Transverse colon (tissue), 4 donors: Measurements from ENCODE around the gene C1QC. TPM values are rescaled to one million over a fixed set of nuclear protein-coding genes. Genes with fewer than 3 reads are reported as not detected.
"Not testable (repeated sequence)": the region's sequence is repeated elsewhere in the genome, so short reads cannot be mapped to it uniquely, and the experiment has no call there.

Experiments used
- DNase-seq: peaks from one replicate; pipeline ENCODE4 v3.0.0-alpha.2; 2019
- H3K27ac ChIP-seq, 4 donors: fragments of 200-600 bp; sonication (generic); 2 replicates each; pipeline ENCODE4 v1.5.1; 2016 to 2018; ENCODE audit warnings: inconsistent platforms in 4 of 4
- H3K27me3 ChIP-seq: fragments of 200-600 bp; sonication (generic); 2 replicates; pipeline ENCODE4 v1.5.1; 2017; ENCODE audit warnings: inconsistent platforms
- H3K36me3 ChIP-seq, 4 donors: fragments of 200-600 bp; sonication (generic); 2 replicates each; pipeline ENCODE4 v1.5.1; 2017 to 2019; ENCODE audit warnings: inconsistent platforms in 4 of 4
- H3K4me1 ChIP-seq, 4 donors: fragments of 200-600 bp; sonication (generic); 2 replicates each; pipeline ENCODE4 v1.5.1; 2017 to 2020; ENCODE audit warnings: inconsistent platforms in 4 of 4
- H3K4me3 ChIP-seq, 4 donors: fragments of 200-600 bp; sonication (generic); 1 replicate in 1 of 4; 2 replicates in 3 of 4; pipeline versions ENCODE4 v1.5.1 to v1.6.1; 2017 to 2019; ENCODE audit warnings: inconsistent platforms in 4 of 4
- H3K9me3 ChIP-seq, 2 donors: fragments of 200-600 bp; sonication (generic); 2 replicates each; pipeline ENCODE4 v1.5.1; 2017 to 2019; ENCODE audit warnings: inconsistent platforms in 2 of 2
- CTCF ChIP-seq, 5 experiments: fragments of 200-600 bp in 3 of 5; fragments of 450-650 bp in 2 of 5; sonication (generic) in 3 of 5; IDR thresholded peaks; 1 replicate in 2 of 5; 2 replicates in 3 of 5; pipeline ENCODE4 v1.5.1; 2016 to 2017; ENCODE audit warnings: antibody characterized with exemption in 5 of 5, inconsistent platforms in 3 of 5, mild to moderate bottlenecking in 2 of 5, moderate library complexity in 1 of 5
- EP300 ChIP-seq: sonication (generic); formaldehyde crosslinking; IDR thresholded peaks from one replicate; pipeline ENCODE4 v1.6.1; 2017; ENCODE audit warnings: antibody characterized with exemption, low read depth
- POLR2A ChIP-seq: fragments of 450-650 bp; IDR thresholded peaks from one replicate; pipeline ENCODE4 v1.6.1; 2016; ENCODE audit warnings: antibody characterized with exemption, mild to moderate bottlenecking, moderate library complexity
- POLR2AphosphoS5 ChIP-seq, 3 donors: sonication (generic); formaldehyde crosslinking; IDR thresholded peaks; one replicate each; pipeline ENCODE4 v1.6.1; 2016; ENCODE audit warnings: antibody characterized with exemption in 3 of 3
- WGBS, 2 donors: methylation state at CpG; one replicate each; pipeline ENCODE4 v1.1.5; 2018; ENCODE audit warnings: low coverage in 1 of 2; 5-methylcytosine and 5-hydroxymethylcytosine counted together
- in situ Hi-C, 4 donors: fragments of 200-750 bp; cut with MboI; loops; one replicate each; pipeline versions ENCODE4 v1.15.0 to v1.15.1; 2017; ENCODE audit warnings: low sequenced_read_pairs in 3 of 4, low pct_ligation_motif_present in 1 of 4, low pct_unique_long_range_greater_than_20kb in 1 of 4
- intact Hi-C: fragments of 100-400 bp; cut with DNase I; formaldehyde crosslinking; loops from one replicate; pipeline ENCODE4 v1.15.1; 2023; ENCODE audit warnings: low total_unique reads
- total RNA-seq, 4 donors: library from RNA; depleted of rRNA; stranded (reverse); fragments of >200 nt; gene quantifications; one replicate each; pipeline ENCODE4 v1.1.0, GENCODE V29; 2016

The C1QC gene
- total RNA-seq, 4 donors from 2014 or later = 21.7 to 106 (median 73.9) TPM

GRCh38 chr1:22662986-22663408 lies 19.6 kb downstream of the C1QC start:
- Histone ChIP-seq H3K4me3 (no peak overlapping the region), H3K27me3 (no peaks in the 10 kb centered on the region), H3K36me3 (no peaks in the 10 kb centered on the region), H3K4me1 (no peaks in the 10 kb centered on the region), H3K27ac (no peak overlapping the region), H3K9me3 (no peaks in the 10 kb centered on the region)
- intact Hi-C loops = no loop called here
- DNase-seq = no peak
- WGBS, 2 donors = 73% methylated on average over 8 of the region's 8 CpGs; no CpG with 5 or more reads in 1 of the 2 donors
- in situ Hi-C loops = no loop called here
- TF ChIP-seq CTCF (IDR thresholded peaks at IDR 0.05) = no peak
- TF ChIP-seq POLR2AphosphoS5 (IDR thresholded peaks at IDR 0.05) = no peak
- TF ChIP-seq EP300 = no peak
- TF ChIP-seq POLR2A = no peak

- intact Hi-C loops = no loop called here
- H3K4me1 ChIP-seq = no peaks in the 10 kb centered on the region
- H3K27me3 ChIP-seq = no peaks in the 10 kb centered on the region
- no peaks in the 10 kb centered on the region for H3K9me3 ChIP-seq
- H3K36me3 ChIP-seq = no peaks in the 10 kb centered on the region
- WGBS, 2 donors = 54 to 80% methylated on average over 1 to 7 of the region's 7 CpGs
- in situ Hi-C loops = no loop called here
- no peak overlapping the region for H3K4me3 ChIP-seq
- no peak overlapping the region for H3K27ac ChIP-seq
- TF ChIP-seq POLR2AphosphoS5 (IDR thresholded peaks at IDR 0.05) (no peak), POLR2A (no peak), CTCF (IDR thresholded peaks at IDR 0.05) (peak in 4 of 5 experiments; percentile 44 to 63 (median 54))
- peak; percentile 48 for DNase-seq
Observed at GRCh38 chr1:22665752-22666151, 22.3 kb downstream of the C1QC start.

GRCh38 chr1:22666412-22666811 lies 23.0 kb downstream of the C1QC start:
- H3K4me3 ChIP-seq = no peak overlapping the region
- H3K4me1 ChIP-seq = no peaks in the 10 kb centered on the region
- 51 to 57% methylated on average over 2 of the region's 2 CpGs for WGBS, 2 donors
- H3K27ac ChIP-seq = no peak overlapping the region
- no peaks in the 10 kb centered on the region for H3K9me3 ChIP-seq
- in situ Hi-C loops = no loop called here
- DNase-seq = no peak
- H3K27me3 ChIP-seq = no peaks in the 10 kb centered on the region
- TF ChIP-seq CTCF (IDR thresholded peaks at IDR 0.05) (no peak), POLR2AphosphoS5 (IDR thresholded peaks at IDR 0.05) (no peak), POLR2A (no peak), EP300 (no peak)
- no peaks in the 10 kb centered on the region for H3K36me3 ChIP-seq
- intact Hi-C loops = no loop called here

- H3K4me1 ChIP-seq, H3K27ac ChIP-seq, in situ Hi-C loops, H3K9me3 ChIP-seq, intact Hi-C loops, H3K4me3 ChIP-seq, H3K36me3 ChIP-seq, DNase-seq: not testable (repeated sequence)
- peaks cover 16% of the 10 kb centered on the region for H3K27me3 ChIP-seq
- WGBS, 2 donors = 78% methylated on average over 2 of the region's 2 CpGs; no CpG with 5 or more reads in 1 of the 2 donors
Observed at GRCh38 chr1:22668840-22669239, 25.4 kb downstream of the C1QC start.

DNA sequence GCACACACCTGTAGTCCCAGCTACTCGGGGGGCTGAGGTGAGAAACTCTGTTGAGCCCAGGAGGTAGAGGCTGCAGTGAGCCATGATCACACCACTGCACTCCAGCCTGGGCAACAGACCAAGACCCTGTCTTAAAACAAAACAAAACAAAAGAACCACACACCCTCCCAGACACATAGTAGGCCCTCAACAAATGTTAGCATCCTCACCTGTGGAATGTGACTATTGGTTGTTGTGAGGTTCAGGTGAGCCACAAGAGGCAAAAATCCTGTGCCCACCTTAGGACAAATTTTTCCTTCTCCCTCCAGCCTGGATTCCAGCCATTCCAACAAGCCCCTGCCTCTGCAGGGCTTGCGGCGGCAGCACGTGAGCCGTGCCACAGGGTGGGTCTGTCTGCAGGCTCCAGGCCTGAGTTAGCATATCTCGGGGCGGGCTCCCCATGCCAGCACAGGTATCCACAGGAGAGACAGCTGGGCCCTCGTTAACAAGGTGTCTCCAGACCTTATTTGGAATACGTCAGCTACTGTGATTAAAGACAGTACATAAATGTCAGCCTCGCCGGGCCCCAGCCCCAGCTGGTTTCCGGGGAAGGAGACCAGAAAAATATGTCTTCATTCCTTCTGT lies 27.0 kb downstream of the C1QC start:
- DNase-seq = no peak
- WGBS, 2 donors = 61% methylated on average over 12 of the region's 12 CpGs; no CpG with 5 or more reads in 1 of the 2 donors
- H3K36me3 ChIP-seq = no peaks in the 10 kb centered on the region
- H3K27ac ChIP-seq = no peak overlapping the region
- in situ Hi-C loops = no loop called here
- H3K4me1 ChIP-seq = peaks cover 0 to 3% (median 0%) of the 10 kb centered on the region in 4 donors
- intact Hi-C loops = no loop called here
- H3K9me3 ChIP-seq = no peaks in the 10 kb centered on the region
- peaks cover 22% of the 10 kb centered on the region for H3K27me3 ChIP-seq
- TF ChIP-seq EP300 = no peak
- no peak for TF ChIP-seq POLR2A
- TF ChIP-seq POLR2AphosphoS5 (IDR thresholded peaks at IDR 0.05) = no peak
- no peak for TF ChIP-seq CTCF (IDR thresholded peaks at IDR 0.05)
- H3K4me3 ChIP-seq = no peak overlapping the region
